ENCODE measurements around the gene ZBTB40. TPM values are rescaled to one million over a fixed set of nuclear protein-coding genes. Genes with fewer than 3 reads are reported as not detected.

ZBTB40 gene
- total and polyA plus RNA-seq, 10 of the 15 experiments (the other 5 are each of a cell fraction or from before 2014, with no cell fraction given) = 1.9 to 14.4 (median 9.0) TPM

DNA sequence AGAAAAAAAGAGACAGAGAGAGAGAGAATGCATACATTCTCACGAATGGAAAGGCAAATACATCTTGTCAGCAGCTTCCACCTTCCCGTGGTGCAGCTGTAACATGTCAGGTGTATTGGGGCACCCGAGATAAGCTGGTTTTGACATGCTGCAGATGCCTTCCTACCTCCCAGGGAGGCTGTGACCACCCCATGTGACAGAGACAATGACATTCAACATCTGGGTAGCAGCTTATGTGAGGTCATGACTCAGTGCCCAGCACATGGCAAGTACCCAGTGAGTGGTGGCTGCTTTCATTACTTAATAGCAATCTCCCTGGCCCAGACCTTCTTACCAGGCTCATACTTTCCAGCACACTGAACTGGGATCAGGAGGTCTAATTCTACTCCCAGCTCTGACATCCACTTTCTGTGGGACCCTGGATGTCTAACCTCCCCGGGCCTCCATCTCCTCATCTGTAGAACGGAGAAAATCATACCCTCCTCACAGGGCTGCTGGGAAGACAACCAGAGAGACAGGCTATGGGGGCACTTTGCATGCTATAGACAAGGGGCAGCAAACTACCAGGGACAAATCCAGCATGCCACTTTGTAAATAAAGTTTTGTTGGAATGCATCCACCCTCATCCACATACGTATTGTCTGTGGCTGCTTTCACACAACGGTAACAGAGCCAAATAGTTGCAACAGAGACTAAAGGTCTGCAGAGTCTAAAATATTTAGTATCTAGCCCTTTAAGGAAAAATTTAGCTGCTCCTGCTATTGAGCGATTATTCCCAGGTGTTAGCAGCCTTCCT lies 38.5 kb upstream of the ZBTB40 start:
- Histone ChIP-seq H3K27ac (ENCODE audit: control insufficient read depth, insufficient read depth) (no peak overlapping the region), H3K4me1 (ENCODE audit: control insufficient read depth, insufficient read depth, low read length) (no peaks in the 10 kb centered on the region), H3K9me3 (replicated peaks; ENCODE audit: control insufficient read depth, insufficient read depth, low read length) (no peaks in the 10 kb centered on the region), H3K27me3 (replicated peaks in 1 of 2; ENCODE audit: control insufficient read depth in 2 of 2, insufficient read depth in 2 of 2, low read length in 1 of 2) (peaks cover 0 to 1% of the 10 kb centered on the region in 2 experiments; a peak in 3 of 4 replicates), H3K4me2 (ENCODE audit: control insufficient read depth, insufficient read depth) (no peak overlapping the region), H3K36me3 (ENCODE audit: control insufficient read depth in 2 of 2, insufficient read depth in 2 of 2, low read length in 1 of 2) (no peaks in the 10 kb centered on the region), H4K20me1 (ENCODE audit: control insufficient read depth, insufficient read depth) (no peaks in the 10 kb centered on the region), H3K4me3 (no peak overlapping the region), H3K9ac (ENCODE audit: control insufficient read depth, insufficient read depth, low read length) (no peak overlapping the region), H3K79me2 (ENCODE audit: control insufficient read depth, insufficient read depth, low read length) (no peaks in the 10 kb centered on the region), H2AFZ (ENCODE audit: control insufficient read depth, low read depth, low read length) (no peak overlapping the region)
- 18% methylated on average over 8 of the region's 8 CpGs for WGBS (ENCODE audit: insufficient coverage, insufficient replicate concordance, low lambda C conversion rate, missing lambda C conversion rate)
- SMC1A ChIA-PET (ENCODE audit: uncharacterized antibody, unreplicated experiment) = no interaction called here
- RAD21 ChIA-PET (ENCODE audit: unreplicated experiment) = interaction anchor here (3.7 kb wide), 1 partner anchor 282 kb away, joined by 49 read pairs; no protein-coding TSS in a partner anchor
- TF ChIP-seq KLF5 (IDR thresholded peaks at IDR 0.05; ENCODE audit: partially characterized antibody) (no peak), SP1 (IDR thresholded peaks at IDR 0.05; ENCODE audit: low read depth, low read length) (no peak), POU2F2 (IDR thresholded peaks at IDR 0.05; ENCODE audit: borderline replicate concordance, low read depth, low read length) (no peak), MTA2 (IDR thresholded peaks at IDR 0.05; ENCODE audit: low read depth) (no peak), CEBPB (IDR thresholded peaks at IDR 0.05; ENCODE audit: borderline replicate concordance in 1 of 2, low read depth in 2 of 2, low read length in 2 of 2) (no peak), EED (IDR thresholded peaks at IDR 0.05; ENCODE audit: low read depth) (no peak), CHD4 (IDR thresholded peaks at IDR 0.05) (no peak)
- TF ChIP-seq, protein P1, sequence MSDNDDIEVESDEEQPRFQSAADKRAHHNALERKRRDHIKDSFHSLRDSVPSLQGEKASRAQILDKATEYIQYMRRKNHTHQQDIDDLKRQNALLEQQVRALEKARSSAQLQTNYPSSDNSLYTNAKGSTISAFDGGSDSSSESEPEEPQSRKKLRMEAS (IDR thresholded peaks at IDR 0.05; ENCODE audit: low read depth, low read length) = no peak
- TF ChIP-seq, protein P2, sequence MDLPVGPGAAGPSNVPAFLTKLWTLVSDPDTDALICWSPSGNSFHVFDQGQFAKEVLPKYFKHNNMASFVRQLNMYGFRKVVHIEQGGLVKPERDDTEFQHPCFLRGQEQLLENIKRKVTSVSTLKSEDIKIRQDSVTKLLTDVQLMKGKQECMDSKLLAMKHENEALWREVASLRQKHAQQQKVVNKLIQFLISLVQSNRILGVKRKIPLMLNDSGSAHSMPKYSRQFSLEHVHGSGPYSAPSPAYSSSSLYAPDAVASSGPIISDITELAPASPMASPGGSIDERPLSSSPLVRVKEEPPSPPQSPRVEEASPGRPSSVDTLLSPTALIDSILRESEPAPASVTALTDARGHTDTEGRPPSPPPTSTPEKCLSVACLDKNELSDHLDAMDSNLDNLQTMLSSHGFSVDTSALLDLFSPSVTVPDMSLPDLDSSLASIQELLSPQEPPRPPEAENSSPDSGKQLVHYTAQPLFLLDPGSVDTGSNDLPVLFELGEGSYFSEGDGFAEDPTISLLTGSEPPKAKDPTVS (IDR thresholded peaks at IDR 0.05; ENCODE audit: low read depth, low read length) = no peak
- in situ Hi-C loops (cut with MboI) = loop anchor here (10.0 kb wide), 1 partner anchor 408 kb away; the partner anchor contains the start of gene CELA3A
- CTCF ChIA-PET = interaction anchor here (0.5 kb wide), 1 partner anchor 275 kb away, joined by 3 read pairs; no protein-coding TSS in a partner anchor
- POLR2A ChIA-PET = no interaction called here
- intact Hi-C loops (cut with micrococcal nuclease; ENCODE audit: unreplicated experiment) = no loop called here
- DNase-seq (ENCODE audit: low read depth, low spot score) (no peak), ATAC-seq (no peak), FAIRE-seq (no peak)
- BruUV-seq (replicated peaks) = no TSS peak

Measured in GM12878 (cell line).